Measurements from ENCODE around the gene TUBE1. TPM values are rescaled to one million over a fixed set of nuclear protein-coding genes. Genes with fewer than 3 reads are reported as not detected.

Gene TUBE1
- 10 to 100 TPM; 26.5 to 32.9 TPM for total RNA-seq
- 25.3 to 68.5 reads per million in 2 donors for total RNA-seq

- H3K9me3 ChIP-seq (ENCODE audit: control insufficient read depth, low read length, poor library complexity, severe bottlenecking) = no peaks in the 10 kb centered on the region
- DNase-seq (peak; percentile 76 to 82 (median 78)), ATAC-seq (peak; percentile 96)
- peaks cover 3% of the 10 kb centered on the region for H3K4me1 Mint-ChIP-seq
- no peak within 1 kb of the TSS for H3K4me3 Mint-ChIP-seq
- no peaks in the 10 kb centered on the region for H3K36me3 Mint-ChIP-seq (ENCODE audit: low read depth)
- peaks cover 31% of the 10 kb centered on the region for H3K27me3 Mint-ChIP-seq
- no peak within 1 kb of the TSS for H3K27ac Mint-ChIP-seq
These were observed at the start of gene TUBE1, which contains the start of gene FAM229B for GRCh38 chr6:112087136-112087911. TUBE1 (minus strand) TSS chr6:112087482; CDS start chr6:112087434, 48 bp downstream. FAM229B (plus strand) TSS chr6:112087591; CDS start chr6:112099284, 11,693 bp downstream.

- no peak overlapping the region for H3K27ac Mint-ChIP-seq
- H3K36me3 Mint-ChIP-seq (ENCODE audit: low read depth) = peaks cover 6% of the 10 kb centered on the region
- no peak for ATAC-seq
- H3K27me3 Mint-ChIP-seq = peaks cover 21% of the 10 kb centered on the region
- no peak overlapping the region for H3K4me3 Mint-ChIP-seq
- no peak for DNase-seq
- H3K4me1 Mint-ChIP-seq = no peaks in the 10 kb centered on the region
- H3K9me3 ChIP-seq (ENCODE audit: control insufficient read depth, low read length, poor library complexity, severe bottlenecking) = no peaks in the 10 kb centered on the region
These were observed 43.6 kb upstream of the TUBE1 start for GRCh38 chr6:112130878-112131277.

- ATAC-seq (no peak), DNase-seq (no peak)
- H3K27me3 Mint-ChIP-seq = peaks cover 25% of the 10 kb centered on the region
- no peaks in the 10 kb centered on the region for H3K4me1 Mint-ChIP-seq
- H3K27ac Mint-ChIP-seq = no peak overlapping the region
- peaks cover 6% of the 10 kb centered on the region for H3K36me3 Mint-ChIP-seq (ENCODE audit: low read depth)
- no peaks in the 10 kb centered on the region for H3K9me3 ChIP-seq (ENCODE audit: control insufficient read depth, low read length, poor library complexity, severe bottlenecking)
- H3K4me3 Mint-ChIP-seq = no peak overlapping the region
These were observed 40.9 kb upstream of the TUBE1 start for GRCh38 chr6:112128208-112128607.

GRCh38 chr6:112123982-112124381 lies 36.7 kb upstream of the TUBE1 start:
- H3K9me3 ChIP-seq (ENCODE audit: control insufficient read depth, low read length, poor library complexity, severe bottlenecking) = no peaks in the 10 kb centered on the region
- Mint-ChIP-seq H3K4me3 (no peak overlapping the region), H3K36me3 (ENCODE audit: low read depth) (peaks cover 6% of the 10 kb centered on the region), H3K27me3 (peaks cover 49% of the 10 kb centered on the region), H3K4me1 (peaks cover 4% of the 10 kb centered on the region), H3K27ac (no peak overlapping the region)
- DNase-seq = no peak
- ATAC-seq = no peak

- no peak overlapping the region for H3K4me3 Mint-ChIP-seq
- H3K27ac Mint-ChIP-seq = peak overlapping the region; percentile 43
- no peak for DNase-seq
- no peaks in the 10 kb centered on the region for H3K9me3 ChIP-seq (ENCODE audit: control insufficient read depth, low read length, poor library complexity, severe bottlenecking)
- no peak for ATAC-seq
- H3K36me3 Mint-ChIP-seq (ENCODE audit: low read depth) = peaks cover 5% of the 10 kb centered on the region
- peaks cover 44% of the 10 kb centered on the region for H3K27me3 Mint-ChIP-seq
- peaks cover 4% of the 10 kb centered on the region for H3K4me1 Mint-ChIP-seq
These were observed 35.5 kb upstream of the TUBE1 start for GRCh38 chr6:112122756-112123155.

- Mint-ChIP-seq H3K27me3 (peaks cover 53% of the 10 kb centered on the region), H3K4me1 (peaks cover 3% of the 10 kb centered on the region), H3K36me3 (ENCODE audit: low read depth) (peaks cover 2% of the 10 kb centered on the region), H3K4me3 (no peak overlapping the region), H3K27ac (no peak overlapping the region)
- no peak for ATAC-seq
- DNase-seq = no peak
- no peaks in the 10 kb centered on the region for H3K9me3 ChIP-seq (ENCODE audit: control insufficient read depth, low read length, poor library complexity, severe bottlenecking)
These were observed 30.8 kb upstream of the TUBE1 start for GRCh38 chr6:112118034-112118433.

GRCh38 chr6:112117554-112117953 lies 30.3 kb upstream of the TUBE1 start:
- DNase-seq (no peak), ATAC-seq (no peak)

GRCh38 chr6:112116221-112116620 lies 28.9 kb upstream of the TUBE1 start:
- no peak for ATAC-seq
- Mint-ChIP-seq H3K27me3 (peaks cover 59% of the 10 kb centered on the region), H3K36me3 (ENCODE audit: low read depth) (peaks cover 2% of the 10 kb centered on the region), H3K4me1 (no peaks in the 10 kb centered on the region), H3K4me3 (no peak overlapping the region), H3K27ac (no peak overlapping the region)
- DNase-seq = no peak
- no peaks in the 10 kb centered on the region for H3K9me3 ChIP-seq (ENCODE audit: control insufficient read depth, low read length, poor library complexity, severe bottlenecking)

More at GRCh38 chr6:112117554-112117953, 30.3 kb upstream of the TUBE1 start:
- H3K9me3 ChIP-seq (ENCODE audit: control insufficient read depth, low read length, poor library complexity, severe bottlenecking) = no peaks in the 10 kb centered on the region
- no peak overlapping the region for H3K27ac Mint-ChIP-seq
- H3K4me3 Mint-ChIP-seq = no peak overlapping the region
- H3K36me3 Mint-ChIP-seq (ENCODE audit: low read depth) = peaks cover 2% of the 10 kb centered on the region
- H3K27me3 Mint-ChIP-seq = peaks cover 53% of the 10 kb centered on the region
- H3K4me1 Mint-ChIP-seq = no peaks in the 10 kb centered on the region

GRCh38 chr6:112114577-112115223 lies 27.4 kb upstream of the TUBE1 start:
- H3K27ac Mint-ChIP-seq = no peak overlapping the region
- ATAC-seq (no peak), DNase-seq (no peak)
- H3K9me3 ChIP-seq (ENCODE audit: control insufficient read depth, low read length, poor library complexity, severe bottlenecking) = no peaks in the 10 kb centered on the region
- no peak overlapping the region for H3K4me3 Mint-ChIP-seq
- H3K27me3 Mint-ChIP-seq = peaks cover 52% of the 10 kb centered on the region
- H3K4me1 Mint-ChIP-seq = no peaks in the 10 kb centered on the region
- peaks cover 2% of the 10 kb centered on the region for H3K36me3 Mint-ChIP-seq (ENCODE audit: low read depth)

- Mint-ChIP-seq H3K4me3 (no peak overlapping the region), H3K4me1 (no peaks in the 10 kb centered on the region), H3K27ac (no peak overlapping the region), H3K27me3 (peaks cover 51% of the 10 kb centered on the region), H3K36me3 (ENCODE audit: low read depth) (peaks cover 2% of the 10 kb centered on the region)
- H3K9me3 ChIP-seq (ENCODE audit: control insufficient read depth, low read length, poor library complexity, severe bottlenecking) = no peaks in the 10 kb centered on the region
- ATAC-seq = no peak
- no peak for DNase-seq
These were observed 26.6 kb upstream of the TUBE1 start for GRCh38 chr6:112113918-112114317.

GRCh38 chr6:112113431-112113830 lies 26.1 kb upstream of the TUBE1 start:
- peaks cover 51% of the 10 kb centered on the region for H3K27me3 Mint-ChIP-seq
- H3K36me3 Mint-ChIP-seq (ENCODE audit: low read depth) = peaks cover 2% of the 10 kb centered on the region
- no peak overlapping the region for H3K27ac Mint-ChIP-seq
- DNase-seq (no peak), ATAC-seq (no peak)
- no peaks in the 10 kb centered on the region for H3K9me3 ChIP-seq (ENCODE audit: control insufficient read depth, low read length, poor library complexity, severe bottlenecking)
- H3K4me3 Mint-ChIP-seq = no peak overlapping the region
- no peaks in the 10 kb centered on the region for H3K4me1 Mint-ChIP-seq

GRCh38 chr6:112109262-112109661 lies 22.0 kb upstream of the TUBE1 start:
- no peaks in the 10 kb centered on the region for H3K9me3 ChIP-seq (ENCODE audit: control insufficient read depth, low read length, poor library complexity, severe bottlenecking)
- H3K27ac Mint-ChIP-seq = no peak overlapping the region
- peaks cover 41% of the 10 kb centered on the region for H3K27me3 Mint-ChIP-seq
- H3K4me1 Mint-ChIP-seq = no peaks in the 10 kb centered on the region
- H3K36me3 Mint-ChIP-seq (ENCODE audit: low read depth) = no peaks in the 10 kb centered on the region
- DNase-seq = no peak
- H3K4me3 Mint-ChIP-seq = no peak overlapping the region
- ATAC-seq = no peak

- peaks cover 28% of the 10 kb centered on the region for H3K27me3 Mint-ChIP-seq
- no peaks in the 10 kb centered on the region for H3K9me3 ChIP-seq (ENCODE audit: control insufficient read depth, low read length, poor library complexity, severe bottlenecking)
- H3K36me3 Mint-ChIP-seq (ENCODE audit: low read depth) = no peaks in the 10 kb centered on the region
- no peaks in the 10 kb centered on the region for H3K4me1 Mint-ChIP-seq
- no peak overlapping the region for H3K27ac Mint-ChIP-seq
- ATAC-seq (no peak), DNase-seq (no peak)
- no peak overlapping the region for H3K4me3 Mint-ChIP-seq
These were observed 19.3 kb upstream of the TUBE1 start for GRCh38 chr6:112106562-112106961.

Measured in T-helper 17 cell (primary cell).